Endothelial cell of umbilical vein (primary cell): ENCODE data around the gene MORC2.

Experiments
- CTCF ChIP-seq, 2 donors: IDR thresholded peaks; 1 replicate in 1 of 2; 2 replicates in 1 of 2; pipeline ENCODE4 v1.5.1; 2011; ENCODE audit warnings: low read length in 2 of 2, mild to moderate bottlenecking in 2 of 2, moderate library complexity in 2 of 2, control low read depth in 1 of 2, inconsistent platforms in 1 of 2, low read depth in 1 of 2; ENCODE audit not compliant: insufficient read depth in 1 of 2; ENCODE audit errors: extremely low read depth in 1 of 2
- EZH2 ChIP-seq: IDR thresholded peaks from 2 replicates; pipeline ENCODE4 v1.6.1; 2012; ENCODE audit warnings: borderline replicate concordance, low read depth, mild to moderate bottlenecking, moderate library complexity, low read length, inconsistent platforms; ENCODE audit not compliant: severe bottlenecking
- FOS ChIP-seq: IDR thresholded peaks from 2 replicates; pipeline ENCODE4 v1.6.1; 2011; ENCODE audit warnings: mild to moderate bottlenecking, low read length, moderate library complexity, borderline replicate concordance; ENCODE audit not compliant: insufficient read depth
- GATA2 ChIP-seq: IDR thresholded peaks from 2 replicates; pipeline ENCODE4 v1.7.0; 2011; ENCODE audit warnings: low read depth, mild to moderate bottlenecking, moderate library complexity, mixed read lengths, low read length; ENCODE audit not compliant: insufficient read length, insufficient read depth
- JUN ChIP-seq: IDR thresholded peaks from 2 replicates; pipeline ENCODE4 v1.6.1; 2011; ENCODE audit warnings: borderline replicate concordance, low read depth; ENCODE audit not compliant: insufficient read length, insufficient read depth
- MAX ChIP-seq: IDR thresholded peaks from 2 replicates; pipeline ENCODE4 v1.6.1; 2011; ENCODE audit not compliant: insufficient read depth, insufficient read length
- MYC ChIP-seq: IDR thresholded peaks from one replicate; pipeline ENCODE4 v1.6.1; 2011; ENCODE audit warnings: mild to moderate bottlenecking, low read depth, low read length
- POLR2A ChIP-seq: IDR thresholded peaks from 2 replicates; pipeline ENCODE4 v1.6.1; 2012; ENCODE audit warnings: low read depth, mild to moderate bottlenecking, control low read depth, low read length
- POLR2AphosphoS5 ChIP-seq: IDR thresholded peaks from 2 replicates; pipeline ENCODE4 v1.6.1; 2012; ENCODE audit warnings: low read depth, mild to moderate bottlenecking, control low read depth, low read length, moderate library complexity; ENCODE audit not compliant: insufficient read depth

GRCh38 chr22:30910358-30910757, 58.2 kb downstream of the MORC2 start:
- TF ChIP-seq FOS (no peak), JUN (no peak), CTCF (IDR thresholded peaks at IDR 0.05; ENCODE audit: extremely low read depth in 1 of 2, insufficient read depth in 1 of 2, low read depth in 1 of 2, low read length in 2 of 2) (no peak), POLR2A (no peak), MAX (no peak), EZH2 (no peak), POLR2AphosphoS5 (no peak), MYC (no peak), GATA2 (no peak)
